Measurements from ENCODE around the gene TOMM20. TPM values are rescaled to one million over a fixed set of nuclear protein-coding genes. Genes with fewer than 3 reads are reported as not detected.

Gene TOMM20
- total and polyA plus RNA-seq, 2 donors (not counting 1 experiment from before 2014, with no cell fraction given) = 25.0 to 77.3 TPM

GRCh38 chr1:235069176-235069575, 59.5 kb downstream of the TOMM20 start:
- no peak overlapping the region for H3K27ac Mint-ChIP-seq
- intact Hi-C loops (cut with micrococcal nuclease) = no loop called here
- Histone ChIP-seq H3K27ac (ENCODE audit: low read length in 2 of 2) (no peak overlapping the region), H3K4me2 (replicated peaks; ENCODE audit: low read depth, low read length, poor library complexity, severe bottlenecking) (no peak overlapping the region), H2AFZ (ENCODE audit: insufficient read depth, low read depth, low read length, poor library complexity, severe bottlenecking) (no peak overlapping the region), H3K79me2 (ENCODE audit: control insufficient read depth, insufficient read depth, low read length) (no peaks in the 10 kb centered on the region), H3K4me1 (ENCODE audit: control insufficient read depth in 2 of 2, insufficient read depth in 2 of 2, low read length in 2 of 2) (peaks cover 1 to 2% of the 10 kb centered on the region in 2 donors), H3K27me3 (replicated peaks in 1 of 4; ENCODE audit: control extremely low read depth in 1 of 4, control insufficient read depth in 3 of 4, insufficient read depth in 4 of 4, low read length in 3 of 4) (no peaks in the 10 kb centered on the region), H3K9ac (ENCODE audit: low read length) (no peak overlapping the region), H3K9me3 (ENCODE audit: control extremely low read depth in 1 of 3, control insufficient read depth in 2 of 3, insufficient read depth in 1 of 3, low read length in 2 of 3) (no peaks in the 10 kb centered on the region), H3K36me3 (replicated peaks in 1 of 2; ENCODE audit: control extremely low read depth in 1 of 2, control insufficient read depth in 1 of 2, extremely low read depth in 1 of 2, insufficient read depth in 2 of 2, low read length in 1 of 2) (no peaks in the 10 kb centered on the region), H4K20me1 (ENCODE audit: control insufficient read depth, insufficient read depth, low read length, poor library complexity, severe bottlenecking) (no peaks in the 10 kb centered on the region), H3K4me3 (ENCODE audit: control extremely low read depth in 1 of 5, extremely low read depth in 1 of 5, insufficient read depth in 1 of 5, low read depth in 2 of 5, low read length in 4 of 5) (no peak overlapping the region)
- no peak overlapping the region for H3K4me3 Mint-ChIP-seq
- POLR2A ChIA-PET = no interaction called here
- CTCF ChIA-PET = interaction anchor here (1.5 kb wide), 1 partner anchor 88 kb away, joined by 3 read pairs; no protein-coding TSS in a partner anchor
- peaks cover 1% of the 10 kb centered on the region for H3K4me1 Mint-ChIP-seq
- ATAC-seq (ENCODE audit: low read depth) (no peak), DNase-seq (no peak)
- WGBS (ENCODE audit: insufficient coverage) = 98% methylated on average over 4 of the region's 5 CpGs
- no peaks in the 10 kb centered on the region for H3K27me3 Mint-ChIP-seq
- TF ChIP-seq EZH2 (IDR thresholded peaks at IDR 0.05; ENCODE audit: borderline replicate concordance, insufficient read depth, low read depth, low read length, poor library complexity, severe bottlenecking) (no peak), CTCF (IDR thresholded peaks at IDR 0.05) (no peak)
- H3K9me3 Mint-ChIP-seq (ENCODE audit: insufficient read depth) = no peaks in the 10 kb centered on the region

GRCh38 chr1:235068158-235069121, 60.2 kb downstream of the TOMM20 start:
- no peak for ATAC-seq (ENCODE audit: low read depth)
- H3K27ac Mint-ChIP-seq = no peak overlapping the region
- intact Hi-C loops (cut with micrococcal nuclease) = no loop called here
- TF ChIP-seq EZH2 (IDR thresholded peaks at IDR 0.05; ENCODE audit: borderline replicate concordance, insufficient read depth, low read depth, low read length, poor library complexity, severe bottlenecking) = no peak
- TF ChIP-seq CTCF (IDR thresholded peaks at IDR 0.05) = no peak
- H2AFZ ChIP-seq (ENCODE audit: insufficient read depth, low read depth, low read length, poor library complexity, severe bottlenecking) = no peak overlapping the region
- H3K79me2 ChIP-seq (ENCODE audit: control insufficient read depth, insufficient read depth, low read length) = no peaks in the 10 kb centered on the region
- CTCF ChIA-PET = interaction anchor here (1.5 kb wide), 1 partner anchor 87 kb away, joined by 3 read pairs; no protein-coding TSS in a partner anchor
- no peaks in the 10 kb centered on the region for H4K20me1 ChIP-seq (ENCODE audit: control insufficient read depth, insufficient read depth, low read length, poor library complexity, severe bottlenecking)
- H3K27ac ChIP-seq (ENCODE audit: low read length in 2 of 2) = no peak overlapping the region
- no peak overlapping the region for H3K9ac ChIP-seq (ENCODE audit: low read length)
- H3K4me2 ChIP-seq (replicated peaks; ENCODE audit: low read depth, low read length, poor library complexity, severe bottlenecking) = no peak overlapping the region
- no peak for DNase-seq
- no peaks in the 10 kb centered on the region for H3K36me3 ChIP-seq (replicated peaks in 1 of 2; ENCODE audit: control extremely low read depth in 1 of 2, control insufficient read depth in 1 of 2, extremely low read depth in 1 of 2, insufficient read depth in 2 of 2, low read length in 1 of 2)
- peaks cover 4% of the 10 kb centered on the region for H3K4me1 Mint-ChIP-seq
- POLR2A ChIA-PET = no interaction called here
- no peak overlapping the region for H3K4me3 Mint-ChIP-seq
- no peaks in the 10 kb centered on the region for H3K27me3 Mint-ChIP-seq
- no peak overlapping the region for H3K4me3 ChIP-seq (ENCODE audit: control extremely low read depth in 1 of 5, extremely low read depth in 1 of 5, insufficient read depth in 1 of 5, low read depth in 2 of 5, low read length in 4 of 5)
- no peaks in the 10 kb centered on the region for H3K9me3 ChIP-seq (ENCODE audit: control extremely low read depth in 1 of 3, control insufficient read depth in 2 of 3, insufficient read depth in 1 of 3, low read length in 2 of 3)
- 97% methylated on average over 14 of the region's 19 CpGs for WGBS (ENCODE audit: insufficient coverage)
- peaks cover under 1% of the 10 kb centered on the region in 2 donors for H3K4me1 ChIP-seq (ENCODE audit: control insufficient read depth in 2 of 2, insufficient read depth in 2 of 2, low read length in 2 of 2)
- H3K9me3 Mint-ChIP-seq (ENCODE audit: insufficient read depth) = no peaks in the 10 kb centered on the region
- no peaks in the 10 kb centered on the region for H3K27me3 ChIP-seq (replicated peaks in 1 of 4; ENCODE audit: control extremely low read depth in 1 of 4, control insufficient read depth in 3 of 4, insufficient read depth in 4 of 4, low read length in 3 of 4)

Measured in B cell (primary cell).